Loucy (cell line): ENCODE data around the gene TEX10.
"Not testable (repeated sequence)": the region's sequence is repeated elsewhere in the genome, so short reads cannot be mapped to it uniquely, and the experiment has no call there.

Experiments used
- H2AFZ ChIP-seq: fragments of 200-600 bp; sonication (generic); 2 replicates; pipeline ENCODE4 v1.6.0; 2016; ENCODE audit warnings: antibody characterized with exemption, mild to moderate bottlenecking, low read length, moderate library complexity
- H3F3A ChIP-seq: fragments of 200-600 bp; 2 replicates; pipeline ENCODE4 v1.6.0; 2016; ENCODE audit warnings: antibody characterized with exemption, low read depth, mild to moderate bottlenecking
- H3K27me3 ChIP-seq: fragments of 200-600 bp; sonication (generic); 2 replicates; pipeline ENCODE4 v1.6.1; 2014; ENCODE audit warnings: low read length, mild to moderate bottlenecking; ENCODE audit not compliant: insufficient read depth, poor library complexity, severe bottlenecking
- H3K36me3 ChIP-seq: fragments of 200-600 bp; sonication (generic); 2 replicates; pipeline ENCODE4 v1.6.1; 2016; ENCODE audit warnings: low read length; ENCODE audit not compliant: insufficient read depth
- H3K4me1 ChIP-seq: fragments of 200-600 bp; sonication (generic); 2 replicates; pipeline ENCODE4 v1.5.1; 2014; ENCODE audit warnings: low read length, mild to moderate bottlenecking; ENCODE audit not compliant: insufficient read depth, poor library complexity, severe bottlenecking
- H3K4me2 ChIP-seq: fragments of 200-600 bp; sonication (generic); 2 replicates; pipeline ENCODE4 v1.6.0; 2014; ENCODE audit warnings: antibody characterized with exemption, low read length, low read depth, mild to moderate bottlenecking; ENCODE audit not compliant: poor library complexity, severe bottlenecking
- H3K4me3 ChIP-seq: fragments of 200-600 bp; sonication (generic); 2 replicates; pipeline ENCODE4 v1.5.1; 2014; ENCODE audit warnings: low read length, mild to moderate bottlenecking, mixed read lengths; ENCODE audit not compliant: poor library complexity, severe bottlenecking
- H3K79me2 ChIP-seq: fragments of 200-600 bp; sonication (generic); 2 replicates; pipeline ENCODE4 v1.6.1; 2014; ENCODE audit warnings: low read length; ENCODE audit not compliant: insufficient read depth
- H3K9ac ChIP-seq: fragments of 200-600 bp; sonication (generic); 2 replicates; pipeline ENCODE4 v1.6.0; 2014; ENCODE audit warnings: mild to moderate bottlenecking, low read depth, low read length, moderate library complexity; ENCODE audit not compliant: poor library complexity, severe bottlenecking
- H3K9me2 ChIP-seq: fragments of 200-600 bp; sonication (generic); replicated peaks from 2 replicates; pipeline ENCODE4 v1.6.1; 2016; ENCODE audit warnings: low read depth, low read length, mixed read lengths
- H3K9me3 ChIP-seq: fragments of 200-600 bp; sonication (generic); 2 replicates; pipeline ENCODE4 v1.6.1; 2014; ENCODE audit warnings: mild to moderate bottlenecking, antibody characterized with exemption, low read length, low read depth; ENCODE audit not compliant: insufficient read depth
- H4K20me1 ChIP-seq: fragments of 200-600 bp; sonication (generic); 2 replicates; pipeline ENCODE4 v1.6.0; 2014; ENCODE audit warnings: antibody characterized with exemption, low read length, mild to moderate bottlenecking; ENCODE audit not compliant: insufficient read depth, poor library complexity, severe bottlenecking
- EZH2phosphoT487 ChIP-seq: fragments of 200-600 bp; IDR thresholded peaks from 2 replicates; pipeline ENCODE4 v1.6.1; 2018; ENCODE audit warnings: antibody characterized with exemption, mild to moderate bottlenecking, moderate library complexity, borderline replicate concordance
- TF ChIP-seq, protein P1 (sequence below): fragments of 200-600 bp; sonication (generic); conservative IDR thresholded peaks from 2 replicates; pipeline ENCODE4 v1.5.1; 2014; ENCODE audit warnings: mild to moderate bottlenecking, antibody characterized with exemption, low read length

Gene TEX10

DNA sequence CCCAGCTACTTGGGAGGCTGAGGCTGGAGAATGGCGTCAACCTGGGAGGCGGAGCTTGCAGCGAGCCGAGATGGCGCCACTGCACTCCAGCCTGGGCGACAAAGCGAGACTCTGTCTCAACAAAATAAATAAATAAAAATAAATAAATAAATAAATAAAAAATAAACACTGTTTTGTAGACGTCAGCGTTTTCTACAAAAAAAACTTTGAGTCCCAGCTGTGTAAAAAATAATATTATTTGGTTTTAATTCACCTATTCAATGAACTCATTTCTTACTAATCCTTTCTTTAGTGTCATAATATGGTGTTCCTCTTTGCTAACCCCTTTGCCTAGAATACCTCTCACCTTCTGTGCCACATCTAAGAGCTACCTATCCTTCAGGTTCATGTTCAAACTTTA is 44.0 kb upstream of the TEX10 start:
- Histone ChIP-seq H3K36me3 (no peaks in the 10 kb centered on the region), H3K9me2 (no peaks in the 10 kb centered on the region), H2AFZ (no peak overlapping the region), H3K4me3 (no peak overlapping the region), H3K9me3 (no peaks in the 10 kb centered on the region), H3K9ac (no peak overlapping the region), H3K4me1 (peaks cover 9% of the 10 kb centered on the region), H3K27me3 (no peaks in the 10 kb centered on the region), H3K79me2 (no peaks in the 10 kb centered on the region), H3F3A (no peaks in the 10 kb centered on the region), H4K20me1 (no peaks in the 10 kb centered on the region), H3K4me2 (no peak overlapping the region)
- TF ChIP-seq, protein P1, sequence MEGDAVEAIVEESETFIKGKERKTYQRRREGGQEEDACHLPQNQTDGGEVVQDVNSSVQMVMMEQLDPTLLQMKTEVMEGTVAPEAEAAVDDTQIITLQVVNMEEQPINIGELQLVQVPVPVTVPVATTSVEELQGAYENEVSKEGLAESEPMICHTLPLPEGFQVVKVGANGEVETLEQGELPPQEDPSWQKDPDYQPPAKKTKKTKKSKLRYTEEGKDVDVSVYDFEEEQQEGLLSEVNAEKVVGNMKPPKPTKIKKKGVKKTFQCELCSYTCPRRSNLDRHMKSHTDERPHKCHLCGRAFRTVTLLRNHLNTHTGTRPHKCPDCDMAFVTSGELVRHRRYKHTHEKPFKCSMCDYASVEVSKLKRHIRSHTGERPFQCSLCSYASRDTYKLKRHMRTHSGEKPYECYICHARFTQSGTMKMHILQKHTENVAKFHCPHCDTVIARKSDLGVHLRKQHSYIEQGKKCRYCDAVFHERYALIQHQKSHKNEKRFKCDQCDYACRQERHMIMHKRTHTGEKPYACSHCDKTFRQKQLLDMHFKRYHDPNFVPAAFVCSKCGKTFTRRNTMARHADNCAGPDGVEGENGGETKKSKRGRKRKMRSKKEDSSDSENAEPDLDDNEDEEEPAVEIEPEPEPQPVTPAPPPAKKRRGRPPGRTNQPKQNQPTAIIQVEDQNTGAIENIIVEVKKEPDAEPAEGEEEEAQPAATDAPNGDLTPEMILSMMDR, result no peak
- no peak for TF ChIP-seq EZH2phosphoT487

DNA sequence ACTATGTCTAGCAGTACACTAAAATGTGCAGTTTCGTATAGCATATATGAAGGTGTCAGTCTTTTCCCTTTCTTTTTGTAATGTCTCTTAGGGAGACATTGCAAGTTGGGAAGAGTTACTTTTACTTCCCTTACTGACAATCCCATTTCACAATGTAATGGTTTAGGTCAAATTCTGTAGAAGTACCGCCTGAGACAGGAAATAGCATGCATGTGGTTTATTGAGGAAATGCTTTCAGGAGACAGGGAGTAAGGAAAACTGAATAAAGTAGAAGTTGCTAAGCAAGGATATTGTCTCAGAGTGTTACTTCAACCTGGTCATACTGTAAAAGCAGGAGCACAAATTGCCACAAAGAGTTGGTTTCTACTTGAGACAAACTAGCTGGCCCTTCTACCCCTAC is 42.1 kb upstream of the TEX10 start:
- Histone ChIP-seq H2AFZ (no peak overlapping the region), H3K27me3 (no peaks in the 10 kb centered on the region), H3K4me1 (peaks cover 9% of the 10 kb centered on the region), H3K9me3 (no peaks in the 10 kb centered on the region), H4K20me1 (no peaks in the 10 kb centered on the region), H3K9ac (no peak overlapping the region), H3F3A (no peaks in the 10 kb centered on the region), H3K4me3 (no peak overlapping the region), H3K9me2 (no peaks in the 10 kb centered on the region), H3K79me2 (no peaks in the 10 kb centered on the region), H3K36me3 (no peaks in the 10 kb centered on the region), H3K4me2 (no peak overlapping the region)
- no peak for TF ChIP-seq EZH2phosphoT487
- TF ChIP-seq, protein P1, result no peak

DNA sequence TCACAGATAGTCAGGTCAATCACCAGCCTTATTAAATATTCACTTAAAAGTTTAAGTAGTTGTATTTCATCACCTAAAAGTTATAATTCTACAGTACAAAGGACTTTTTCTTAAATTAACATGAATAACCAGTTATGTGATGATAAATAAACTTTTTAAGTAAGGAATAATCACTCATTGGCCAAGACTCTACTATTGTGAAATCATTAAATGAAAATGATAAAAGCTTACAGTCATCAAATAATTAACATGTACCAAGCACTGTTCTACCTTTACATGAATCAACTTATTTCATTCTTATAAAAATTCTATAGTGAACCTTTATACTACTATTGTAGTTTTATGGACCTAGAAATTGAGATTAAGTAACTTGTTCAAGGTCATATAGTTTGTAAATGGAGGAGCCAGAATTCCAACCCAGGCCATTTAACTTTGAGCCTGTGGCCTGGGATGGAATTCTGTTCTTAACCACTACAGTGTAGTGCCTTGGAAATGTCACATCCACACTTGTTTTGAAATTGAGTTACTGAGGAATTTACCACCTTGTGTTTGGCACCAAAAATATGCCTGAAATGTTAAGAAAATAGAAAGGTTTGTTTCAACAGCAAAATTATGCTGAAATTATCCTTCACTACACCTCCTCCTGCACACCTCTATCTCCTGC is 41.4 kb upstream of the TEX10 start:
- H3K4me2 ChIP-seq, result no peak overlapping the region
- H3K4me1 ChIP-seq, result peaks cover 9% of the 10 kb centered on the region
- no peaks in the 10 kb centered on the region for H4K20me1 ChIP-seq
- no peaks in the 10 kb centered on the region for H3K9me2 ChIP-seq
- no peak overlapping the region for H2AFZ ChIP-seq
- H3K27me3 ChIP-seq, result no peaks in the 10 kb centered on the region
- no peak overlapping the region for H3K4me3 ChIP-seq
- no peak for TF ChIP-seq EZH2phosphoT487
- TF ChIP-seq, protein P1, result no peak
- H3F3A ChIP-seq, result no peaks in the 10 kb centered on the region
- no peaks in the 10 kb centered on the region for H3K79me2 ChIP-seq
- no peaks in the 10 kb centered on the region for H3K36me3 ChIP-seq
- H3K9ac ChIP-seq, result no peak overlapping the region
- no peaks in the 10 kb centered on the region for H3K9me3 ChIP-seq

DNA sequence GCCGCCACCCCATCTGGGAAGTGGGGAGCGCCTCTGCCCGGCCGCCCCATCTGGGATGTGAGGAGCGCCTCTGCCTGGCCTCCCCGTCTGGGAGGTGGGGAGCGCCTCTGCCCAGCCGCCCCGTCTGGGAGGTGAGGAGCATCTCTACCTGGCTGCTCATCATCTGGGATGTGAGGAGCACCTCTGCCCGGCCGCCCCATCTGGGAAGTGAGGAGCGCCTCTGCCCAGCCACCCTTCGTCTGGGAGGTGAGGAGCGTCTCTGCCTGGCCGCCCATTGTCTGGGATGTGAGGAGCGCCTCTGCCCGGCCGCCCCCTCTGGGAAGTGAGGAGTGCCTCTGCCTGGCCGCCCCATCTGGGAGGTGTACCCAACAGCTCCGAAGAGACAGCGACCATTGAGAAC is 40.2 kb upstream of the TEX10 start:
- not testable (repeated sequence) for H3K36me3 ChIP-seq, H3K4me2 ChIP-seq, H3K9ac ChIP-seq, H3F3A ChIP-seq, H3K4me3 ChIP-seq, H3K27me3 ChIP-seq, H3K9me3 ChIP-seq, H3K9me2 ChIP-seq, H2AFZ ChIP-seq, H4K20me1 ChIP-seq, H3K79me2 ChIP-seq
- peaks cover 13% of the 10 kb centered on the region for H3K4me1 ChIP-seq
